DOHH2 (cell line): ENCODE results near the gene BTBD16.

Experiments
- H3F3A ChIP-seq: fragments of 200-600 bp; sonication (generic), shearing (Covaris generic); 2 replicates; pipeline ENCODE4 v1.6.0; 2016; ENCODE audit warnings: antibody characterized with exemption, mild to moderate bottlenecking; ENCODE audit not compliant: control insufficient read depth, insufficient read depth
- H3K27ac ChIP-seq: fragments of 200-600 bp; sonication (generic); 2 replicates; pipeline ENCODE4 v1.5.1; 2014; ENCODE audit warnings: low read depth, mild to moderate bottlenecking, low read length, moderate library complexity
- H3K27me3 ChIP-seq: fragments of 200-600 bp; sonication (generic); 2 replicates; pipeline ENCODE4 v1.6.1; 2014; ENCODE audit warnings: mild to moderate bottlenecking, low read length, mixed read lengths; ENCODE audit not compliant: control insufficient read depth
- H3K36me3 ChIP-seq: fragments of 200-600 bp; sonication (generic); 2 replicates; pipeline ENCODE4 v1.6.1; 2014; ENCODE audit warnings: mild to moderate bottlenecking, low read length, moderate library complexity, mixed read lengths; ENCODE audit not compliant: control insufficient read depth
- H3K4me1 ChIP-seq: fragments of 200-600 bp; sonication (generic); 2 replicates; pipeline ENCODE4 v1.6.1; 2014; ENCODE audit warnings: mild to moderate bottlenecking, low read length, mixed read lengths; ENCODE audit not compliant: control insufficient read depth
- H3K4me2 ChIP-seq: fragments of 200-600 bp; sonication (generic); 2 replicates; pipeline ENCODE4 v1.6.0; 2014; ENCODE audit warnings: mild to moderate bottlenecking, low read length, moderate library complexity
- H3K4me3 ChIP-seq: fragments of 200-600 bp; sonication (generic); 2 replicates; pipeline ENCODE4 v1.5.1; 2014; ENCODE audit warnings: mild to moderate bottlenecking, low read length, mixed read lengths
- H3K79me2 ChIP-seq: fragments of 200-600 bp; sonication (generic); 2 replicates; pipeline ENCODE4 v1.6.1; 2014; ENCODE audit warnings: mild to moderate bottlenecking, low read length, mixed read lengths; ENCODE audit not compliant: control insufficient read depth
- H3K9me2 ChIP-seq: fragments of 200-600 bp; sonication (generic); replicated peaks from 2 replicates; pipeline ENCODE4 v1.6.1; 2014; ENCODE audit warnings: mild to moderate bottlenecking, low read length, mixed read lengths; ENCODE audit not compliant: control insufficient read depth
- H3K9me3 ChIP-seq: fragments of 200-600 bp; sonication (generic); 2 replicates; pipeline ENCODE4 v1.6.1; 2014; ENCODE audit warnings: antibody characterized with exemption, low read length, mixed read lengths; ENCODE audit not compliant: control insufficient read depth, insufficient read depth
- H4K20me1 ChIP-seq: fragments of 200-600 bp; sonication (generic); 2 replicates; pipeline ENCODE4 v1.6.0; 2014; ENCODE audit warnings: low read depth, mild to moderate bottlenecking, antibody characterized with exemption, low read length, moderate library complexity; ENCODE audit not compliant: control insufficient read depth, insufficient read depth
- EZH2phosphoT487 ChIP-seq: fragments of 200-600 bp; sonication (generic); IDR thresholded peaks from 2 replicates; pipeline ENCODE4 v1.6.1; 2017; ENCODE audit warnings: borderline replicate concordance, mild to moderate bottlenecking, antibody characterized with exemption, low read length, moderate library complexity, mixed read lengths
- TF ChIP-seq, protein P1 (sequence below): fragments of 200-600 bp; sonication (generic); IDR thresholded peaks from one replicate; pipeline ENCODE4 v1.5.1; 2014; ENCODE audit warnings: antibody characterized with exemption, mild to moderate bottlenecking, low read depth, low read length; ENCODE audit not compliant: poor library complexity, severe bottlenecking

Gene BTBD16

GRCh38 chr10:122323941-122324675 is 53.0 kb downstream of the BTBD16 start:
- no peak overlapping the region for H3K4me2 ChIP-seq
- H3K79me2 ChIP-seq, result no peaks in the 10 kb centered on the region
- no peaks in the 10 kb centered on the region for H3K9me3 ChIP-seq
- H3K27me3 ChIP-seq, result peaks cover 2% of the 10 kb centered on the region; the same call in 1 of the 2 replicates
- H4K20me1 ChIP-seq, result no peaks in the 10 kb centered on the region
- no peaks in the 10 kb centered on the region for H3K36me3 ChIP-seq
- no peak overlapping the region for H3K4me3 ChIP-seq
- H3K4me1 ChIP-seq, result peaks cover 9% of the 10 kb centered on the region
- H3F3A ChIP-seq, result no peaks in the 10 kb centered on the region
- H3K27ac ChIP-seq, result no peak overlapping the region
- no peaks in the 10 kb centered on the region for H3K9me2 ChIP-seq
- TF ChIP-seq, protein P1, sequence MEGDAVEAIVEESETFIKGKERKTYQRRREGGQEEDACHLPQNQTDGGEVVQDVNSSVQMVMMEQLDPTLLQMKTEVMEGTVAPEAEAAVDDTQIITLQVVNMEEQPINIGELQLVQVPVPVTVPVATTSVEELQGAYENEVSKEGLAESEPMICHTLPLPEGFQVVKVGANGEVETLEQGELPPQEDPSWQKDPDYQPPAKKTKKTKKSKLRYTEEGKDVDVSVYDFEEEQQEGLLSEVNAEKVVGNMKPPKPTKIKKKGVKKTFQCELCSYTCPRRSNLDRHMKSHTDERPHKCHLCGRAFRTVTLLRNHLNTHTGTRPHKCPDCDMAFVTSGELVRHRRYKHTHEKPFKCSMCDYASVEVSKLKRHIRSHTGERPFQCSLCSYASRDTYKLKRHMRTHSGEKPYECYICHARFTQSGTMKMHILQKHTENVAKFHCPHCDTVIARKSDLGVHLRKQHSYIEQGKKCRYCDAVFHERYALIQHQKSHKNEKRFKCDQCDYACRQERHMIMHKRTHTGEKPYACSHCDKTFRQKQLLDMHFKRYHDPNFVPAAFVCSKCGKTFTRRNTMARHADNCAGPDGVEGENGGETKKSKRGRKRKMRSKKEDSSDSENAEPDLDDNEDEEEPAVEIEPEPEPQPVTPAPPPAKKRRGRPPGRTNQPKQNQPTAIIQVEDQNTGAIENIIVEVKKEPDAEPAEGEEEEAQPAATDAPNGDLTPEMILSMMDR, result no peak
- no peak for TF ChIP-seq EZH2phosphoT487

- Histone ChIP-seq H4K20me1 (no peaks in the 10 kb centered on the region), H3K4me1 (peaks cover 9% of the 10 kb centered on the region), H3K4me2 (no peak overlapping the region), H3K27me3 (peaks cover 9% of the 10 kb centered on the region; the same call in 1 of the 2 replicates), H3K9me2 (no peaks in the 10 kb centered on the region), H3K36me3 (no peaks in the 10 kb centered on the region), H3K27ac (no peak overlapping the region), H3K9me3 (no peaks in the 10 kb centered on the region), H3F3A (no peaks in the 10 kb centered on the region), H3K4me3 (no peak overlapping the region), H3K79me2 (no peaks in the 10 kb centered on the region)
- no peak for TF ChIP-seq EZH2phosphoT487
- TF ChIP-seq, protein P1, result no peak
Observed at GRCh38 chr10:122325235-122325634, 54.1 kb downstream of the BTBD16 start.

GRCh38 chr10:122326385-122326784 is 55.3 kb downstream of the BTBD16 start:
- H3K4me2 ChIP-seq, result no peak overlapping the region
- H3K27me3 ChIP-seq, result peaks cover 9% of the 10 kb centered on the region; the same call in 1 of the 2 replicates
- no peaks in the 10 kb centered on the region for H3K79me2 ChIP-seq
- no peaks in the 10 kb centered on the region for H3K36me3 ChIP-seq
- H3K4me3 ChIP-seq, result no peak overlapping the region
- H3K9me2 ChIP-seq, result no peaks in the 10 kb centered on the region
- H3K4me1 ChIP-seq, result peaks cover 9% of the 10 kb centered on the region
- H3F3A ChIP-seq, result no peaks in the 10 kb centered on the region
- H3K9me3 ChIP-seq, result no peaks in the 10 kb centered on the region
- TF ChIP-seq, protein P1, result no peak
- TF ChIP-seq EZH2phosphoT487, result no peak
- H4K20me1 ChIP-seq, result no peaks in the 10 kb centered on the region
- H3K27ac ChIP-seq, result no peak overlapping the region
